Common myeloid progenitor, CD34-positive (primary cell): ENCODE data around the gene EPSTI1.

Source experiments
- CTCF ChIA-PET: fragments of 350-600 bp; sonication (Branson Sonifier 250); formaldehyde crosslinking; loops from one replicate; lab custom pipeline; 2021; ENCODE audit warnings: antibody characterized with exemption; lab: Charles Lee
- POLR2A ChIA-PET: fragments of 350-600 bp; sonication (Branson Sonifier 250); formaldehyde crosslinking; loops from one replicate; lab custom pipeline; 2021; ENCODE audit warnings: antibody characterized with exemption; lab: Charles Lee
- DNase-seq, 3 donors: peaks; one replicate each; pipeline versions ENCODE4 v3.0.0 to v3.0.0-alpha.2; 2013
- H3K27ac ChIP-seq, 2 experiments: 1 replicate in 1 of 2; 2 replicates in 1 of 2; pipeline ENCODE4 v1.7.0; 2013; ENCODE audit warnings: inconsistent platforms in 2 of 2, low read length in 2 of 2, mild to moderate bottlenecking in 2 of 2, low read depth in 1 of 2, moderate library complexity in 1 of 2; ENCODE audit not compliant: severe bottlenecking in 2 of 2, insufficient read depth in 1 of 2, poor library complexity in 1 of 2
- H3K27me3 ChIP-seq, 5 experiments: replicated peaks in 2 of 5; 1 replicate in 3 of 5; 2 replicates in 2 of 5; pipeline versions ENCODE4 v1.6.1 to v1.7.0; 2013; ENCODE audit warnings: low read length in 4 of 5, mild to moderate bottlenecking in 2 of 5, moderate library complexity in 2 of 5, inconsistent platforms in 1 of 5; ENCODE audit not compliant: insufficient read depth in 5 of 5, control insufficient read depth in 4 of 5
- H3K36me3 ChIP-seq, 4 experiments: 1 replicate in 2 of 4; 2 replicates in 2 of 4; pipeline versions ENCODE4 v1.6.1 to v1.7.0; 2013; ENCODE audit warnings: low read length in 3 of 4, control low read depth in 1 of 4, mild to moderate bottlenecking in 1 of 4; ENCODE audit not compliant: control insufficient read depth in 4 of 4, insufficient read depth in 4 of 4
- H3K4me1 ChIP-seq, 4 experiments: 1 replicate in 3 of 4; 2 replicates in 1 of 4; pipeline versions ENCODE4 v1.6.1 to v1.7.1; 2013; ENCODE audit warnings: low read length in 3 of 4, mild to moderate bottlenecking in 3 of 4, control low read depth in 1 of 4, inconsistent platforms in 1 of 4, moderate library complexity in 1 of 4; ENCODE audit not compliant: control insufficient read depth in 4 of 4, insufficient read depth in 4 of 4; ENCODE audit errors: control extremely low read depth in 1 of 4
- H3K4me3 ChIP-seq, 7 experiments: 1 replicate in 4 of 7; 2 replicates in 3 of 7; pipeline versions ENCODE4 v1.5.1 to v1.7.0; 2013; ENCODE audit warnings: mild to moderate bottlenecking in 7 of 7, low read length in 6 of 7, moderate library complexity in 6 of 7, inconsistent platforms in 2 of 7, low read depth in 2 of 7, control low read depth in 1 of 7; ENCODE audit not compliant: insufficient read depth in 4 of 7, control insufficient read depth in 1 of 7; ENCODE audit errors: extremely low read depth in 1 of 7
- H3K9me3 ChIP-seq, 5 experiments: 1 replicate in 4 of 5; 2 replicates in 1 of 5; pipeline versions ENCODE4 v1.6.1 to v1.7.1; 2013; ENCODE audit warnings: low read length in 4 of 5, mild to moderate bottlenecking in 2 of 5, inconsistent platforms in 1 of 5, low read depth in 1 of 5, moderate library complexity in 1 of 5; ENCODE audit not compliant: control insufficient read depth in 4 of 5, insufficient read depth in 2 of 5; ENCODE audit errors: control extremely low read depth in 1 of 5
- WGBS: methylation state at CpG from one replicate; pipeline ENCODE4 v1.1.5; 2013; ENCODE audit not compliant: insufficient coverage; 5-methylcytosine and 5-hydroxymethylcytosine counted together

Gene EPSTI1

DNA sequence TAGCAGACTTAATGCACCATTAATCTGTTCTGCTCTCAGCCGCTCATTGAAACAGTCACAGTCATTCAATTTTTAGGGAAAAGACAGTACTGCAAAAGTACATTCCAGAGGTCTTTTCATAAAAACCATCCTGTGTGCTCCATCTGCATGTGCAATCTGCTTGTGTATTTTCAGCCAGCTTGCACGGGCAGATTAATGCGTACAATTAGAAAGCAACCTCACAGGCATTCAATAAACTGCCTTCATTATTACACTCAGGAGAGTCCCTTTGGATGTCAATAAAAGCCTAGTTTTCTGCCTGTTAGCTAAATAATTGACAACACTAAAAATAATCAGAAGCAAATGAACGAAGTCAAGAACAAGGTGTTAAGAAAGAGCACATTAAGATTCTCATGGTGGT lies 41.9 kb downstream of the EPSTI1 start:
- H3K36me3 ChIP-seq, result peaks cover 0 to 51% (median 30%) of the 10 kb centered on the region in 4 experiments
- no peak overlapping the region for H3K4me3 ChIP-seq
- POLR2A ChIA-PET, result no interaction called here
- CTCF ChIA-PET, result no interaction called here
- H3K27ac ChIP-seq, result no peak overlapping the region
- H3K9me3 ChIP-seq, result peaks cover 0 to 5% (median 0%) of the 10 kb centered on the region in 5 experiments
- DNase-seq, result no peak
- H3K27me3 ChIP-seq, result no peaks in the 10 kb centered on the region
- no peaks in the 10 kb centered on the region for H3K4me1 ChIP-seq
- 100% methylated on average over 4 of the region's 4 CpGs for WGBS

DNA sequence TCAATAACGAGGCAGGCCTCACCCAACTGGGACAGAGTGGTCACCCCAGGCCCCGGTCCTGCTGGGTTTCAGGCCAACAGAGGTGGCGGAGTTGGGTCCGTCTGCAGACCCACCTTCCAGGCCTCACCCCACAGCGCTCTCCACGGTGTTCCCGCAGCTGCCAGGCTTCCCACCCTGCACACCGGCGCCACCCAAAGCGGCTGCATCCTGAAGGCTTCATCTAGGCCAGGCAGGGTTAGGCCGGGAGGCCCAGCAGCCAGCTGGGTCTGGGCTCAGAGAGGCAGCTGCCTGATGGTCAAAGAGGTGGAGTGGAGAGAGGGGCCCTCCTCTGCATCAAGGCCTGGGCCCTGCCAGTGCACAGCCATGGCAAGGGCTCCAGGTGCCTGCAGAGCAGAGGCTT lies 44.1 kb downstream of the EPSTI1 start:
- CTCF ChIA-PET, result interaction anchor here (1.1 kb wide), 1 partner anchor 352 kb away, joined by 3 read pairs; no protein-coding TSS in a partner anchor

DNA sequence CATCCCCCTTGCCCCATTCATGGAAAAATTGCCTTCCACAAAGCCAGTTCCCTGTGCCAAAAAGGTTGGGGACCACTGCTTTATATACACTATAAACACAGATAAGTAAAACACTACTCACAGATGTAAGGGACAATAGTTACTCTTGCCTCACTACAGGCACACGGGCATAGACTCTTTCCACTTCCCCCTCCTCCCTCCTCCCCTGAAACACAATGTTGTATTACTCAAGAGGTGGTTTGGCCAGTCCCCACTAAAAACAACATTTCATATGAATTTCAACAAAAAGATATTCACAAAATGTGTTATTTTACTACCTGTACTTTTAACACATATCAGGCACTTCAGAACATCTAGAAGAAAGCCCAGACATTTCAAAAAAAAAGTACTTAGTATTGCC lies 45.1 kb downstream of the EPSTI1 start:
- no CpG with 5 or more reads among the region's 1 CpG for WGBS
- Histone ChIP-seq H3K4me1 (no peaks in the 10 kb centered on the region), H3K27ac (no peak overlapping the region), H3K9me3 (peaks cover 0 to 10% (median 3%) of the 10 kb centered on the region in 5 experiments), H3K27me3 (no peaks in the 10 kb centered on the region), H3K4me3 (no peak overlapping the region), H3K36me3 (peaks cover 0 to 42% (median 23%) of the 10 kb centered on the region in 4 experiments)
- no peak for DNase-seq
- ChIA-PET POLR2A (no interaction called here), CTCF (no interaction called here)

More for the DNA sequence above, 44.1 kb downstream of the EPSTI1 start:
- 98% methylated on average over 10 of the region's 11 CpGs for WGBS
- H3K4me1 ChIP-seq, result no peaks in the 10 kb centered on the region
- H3K4me3 ChIP-seq, result no peak overlapping the region
- POLR2A ChIA-PET, result interaction anchor here (0.6 kb wide), 1 partner anchor 324 kb away, joined by 3 read pairs; no protein-coding TSS in a partner anchor
- H3K27me3 ChIP-seq, result no peaks in the 10 kb centered on the region
- no peak for DNase-seq
- H3K9me3 ChIP-seq, result peaks cover 0 to 10% (median 3%) of the 10 kb centered on the region in 5 experiments
- H3K36me3 ChIP-seq, result peaks cover 0 to 52% (median 31%) of the 10 kb centered on the region in 4 experiments
- no peak overlapping the region for H3K27ac ChIP-seq

DNA sequence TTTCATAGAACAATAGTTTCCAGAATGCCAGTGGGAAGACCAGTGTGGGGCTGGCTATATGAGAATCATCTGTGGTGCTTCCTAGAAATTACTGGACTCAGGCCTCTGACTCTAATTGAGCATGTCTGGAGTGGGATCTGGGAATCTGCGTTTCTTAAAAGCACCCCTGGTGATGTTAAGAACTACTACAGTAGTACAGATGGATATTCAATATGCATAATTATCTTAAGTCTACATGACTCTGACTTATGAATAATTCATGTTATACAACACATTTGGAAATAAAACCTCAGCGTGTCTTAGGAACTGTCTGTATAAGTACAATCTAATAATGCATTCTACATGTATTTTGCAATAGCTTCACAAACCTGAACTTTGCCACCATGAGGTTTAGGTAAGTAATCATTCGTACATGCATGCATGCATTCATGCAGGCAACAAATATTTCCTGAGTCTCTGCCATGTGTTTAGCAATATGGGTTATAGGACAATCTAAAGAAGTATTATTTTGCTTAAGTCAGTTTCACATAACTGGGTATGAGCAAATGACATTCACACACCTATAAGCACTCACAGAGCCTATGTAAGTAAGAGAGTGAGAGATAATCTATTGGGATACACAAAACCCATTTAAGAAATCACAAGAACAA lies 62.0 kb downstream of the EPSTI1 start:
- Histone ChIP-seq H3K9me3 (peaks cover 0 to 10% (median 1%) of the 10 kb centered on the region in 5 experiments), H3K27ac (no peak overlapping the region), H3K27me3 (no peaks in the 10 kb centered on the region), H3K36me3 (peaks cover 0 to 26% (median 13%) of the 10 kb centered on the region in 4 experiments), H3K4me3 (no peak overlapping the region), H3K4me1 (no peaks in the 10 kb centered on the region)
- CTCF ChIA-PET, result no interaction called here
- POLR2A ChIA-PET, result no interaction called here
- WGBS, result no CpG with 5 or more reads among the region's 3 CpGs
- no peak for DNase-seq

DNA sequence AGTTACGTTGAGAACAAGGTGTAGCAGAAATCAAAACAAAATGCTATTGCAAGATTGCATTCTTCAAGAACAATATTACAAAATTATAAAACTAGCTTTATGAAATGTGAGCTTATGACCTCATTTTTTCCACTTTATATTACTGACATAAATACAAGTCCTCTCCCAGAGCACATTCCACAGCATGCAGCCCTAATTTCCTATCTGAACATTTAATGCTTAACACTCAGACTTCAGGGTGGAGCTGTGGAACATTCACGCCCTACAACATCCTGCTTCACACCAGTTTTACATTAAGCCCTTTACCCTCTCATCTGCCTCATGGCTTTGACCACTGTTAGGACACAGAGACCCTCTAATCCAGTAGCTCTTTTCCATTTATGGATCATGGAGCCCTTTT lies 65.5 kb downstream of the EPSTI1 start:
- H3K4me1 ChIP-seq, result no peaks in the 10 kb centered on the region
- H3K27ac ChIP-seq, result no peak overlapping the region
- ChIA-PET POLR2A (no interaction called here), CTCF (interaction anchor here (0.8 kb wide), 1 partner anchor 22 kb away, joined by 4 read pairs; no protein-coding TSS in a partner anchor)
- 88% methylated on average over 1 of the region's 2 CpGs for WGBS
- H3K27me3 ChIP-seq, result no peaks in the 10 kb centered on the region
- no peak for DNase-seq
- H3K9me3 ChIP-seq, result peaks cover 0 to 10% (median 1%) of the 10 kb centered on the region in 5 experiments
- H3K4me3 ChIP-seq, result no peak overlapping the region
- peaks cover 0 to 41% (median 16%) of the 10 kb centered on the region in 4 experiments for H3K36me3 ChIP-seq

DNA sequence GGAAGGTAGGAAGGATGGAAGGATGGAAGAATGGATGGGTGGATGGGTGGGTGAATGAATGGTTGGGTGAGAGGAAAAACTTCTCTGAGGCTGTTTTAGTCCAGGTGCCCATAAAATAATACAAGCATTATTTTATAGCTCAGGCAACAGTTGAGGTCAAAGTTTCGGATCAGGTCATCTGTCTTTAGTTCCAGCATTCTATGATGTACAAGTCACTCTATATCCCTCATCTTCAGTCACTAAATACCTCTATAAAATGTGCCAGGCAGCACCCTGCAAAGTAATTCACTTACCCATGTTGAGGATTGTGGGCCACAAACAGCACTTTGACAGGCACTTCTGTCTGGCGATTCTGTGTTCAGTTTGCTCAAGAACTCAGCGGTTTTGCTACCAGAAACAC lies 66.0 kb downstream of the EPSTI1 start:
- 92% methylated on average over 2 of the region's 3 CpGs for WGBS
- Histone ChIP-seq H3K27ac (no peak overlapping the region), H3K9me3 (peaks cover 0 to 10% (median 1%) of the 10 kb centered on the region in 5 experiments), H3K27me3 (no peaks in the 10 kb centered on the region), H3K4me1 (no peaks in the 10 kb centered on the region), H3K36me3 (peaks cover 0 to 41% (median 18%) of the 10 kb centered on the region in 4 experiments), H3K4me3 (no peak overlapping the region)
- ChIA-PET POLR2A (no interaction called here), CTCF (no interaction called here)
- no peak for DNase-seq

DNA sequence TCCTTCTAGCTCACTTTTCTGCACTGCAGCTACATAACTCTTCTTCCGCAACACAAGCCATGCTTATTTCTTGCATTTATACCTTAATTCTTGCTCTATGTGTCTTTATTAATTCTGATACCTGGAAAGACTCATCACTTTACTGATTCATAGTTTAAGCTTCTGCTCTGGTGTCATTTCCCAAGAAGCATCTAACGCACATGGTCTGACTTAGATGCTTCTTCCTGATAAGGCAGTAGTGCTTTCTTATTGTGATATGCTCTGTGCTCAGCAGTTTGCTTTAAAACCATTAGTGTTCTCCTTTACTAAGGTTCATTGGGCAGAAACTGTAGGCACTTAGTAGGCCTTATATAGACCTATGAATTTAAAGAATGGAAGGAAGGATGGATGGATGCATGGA lies 66.4 kb downstream of the EPSTI1 start:
- POLR2A ChIA-PET, result no interaction called here
- WGBS, result 100% methylated on average over 1 of the region's 2 CpGs
- Histone ChIP-seq H3K27ac (no peak overlapping the region), H3K9me3 (peaks cover 0 to 10% (median 1%) of the 10 kb centered on the region in 5 experiments), H3K4me1 (no peaks in the 10 kb centered on the region), H3K4me3 (no peak overlapping the region), H3K27me3 (no peaks in the 10 kb centered on the region), H3K36me3 (peaks cover 0 to 41% (median 18%) of the 10 kb centered on the region in 4 experiments)
- CTCF ChIA-PET, result no interaction called here
- no peak for DNase-seq
